Stimulated activated CD8-positive, alpha-beta memory T cell treated with anti-CD3 and anti-CD28 coated beads, Interleukin-15, amount 100 ng/mL, for 48 hours (primary cell): ENCODE results near the gene ANG.
"Not testable (repeated sequence)": the region's sequence is repeated elsewhere in the genome, so short reads cannot be mapped to it uniquely, and the experiment has no call there.

Experiments
- DNase-seq, 2 donors: peaks; one replicate each; pipeline ENCODE4 v3.0.0-alpha.2; 2020; ENCODE audit warnings: low read depth in 2 of 2

The ANG gene

GRCh38 chr14:20698018-20698329, 9.4 kb downstream of the ANG start:
- no peak for DNase-seq

DNA sequence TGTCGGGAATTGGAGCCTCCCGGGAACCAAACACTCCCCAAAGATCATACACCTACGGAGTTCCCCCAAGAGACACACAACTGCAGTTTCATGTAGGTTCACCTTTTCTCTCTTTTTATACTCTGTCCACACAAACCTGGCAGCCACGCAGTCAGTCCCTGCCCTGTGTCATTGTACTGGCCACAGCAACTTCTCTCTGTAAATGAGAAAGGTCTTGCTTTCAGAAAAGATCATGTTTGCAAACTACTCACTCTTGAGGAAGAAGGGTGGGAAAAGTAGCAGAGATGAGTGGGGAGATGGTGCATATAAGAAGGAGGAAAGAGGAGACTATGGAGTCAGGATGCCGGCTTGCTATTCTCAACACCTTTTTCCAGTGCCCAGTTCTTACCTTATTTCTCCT, 10.4 kb downstream of the ANG start:
- DNase-seq: no peak

- DNase-seq: no peak
Observed at GRCh38 chr14:20699931-20700330, 11.4 kb downstream of the ANG start.

GRCh38 chr14:20700965-20701364, 12.4 kb downstream of the ANG start:
- DNase-seq: not testable (repeated sequence)

DNA sequence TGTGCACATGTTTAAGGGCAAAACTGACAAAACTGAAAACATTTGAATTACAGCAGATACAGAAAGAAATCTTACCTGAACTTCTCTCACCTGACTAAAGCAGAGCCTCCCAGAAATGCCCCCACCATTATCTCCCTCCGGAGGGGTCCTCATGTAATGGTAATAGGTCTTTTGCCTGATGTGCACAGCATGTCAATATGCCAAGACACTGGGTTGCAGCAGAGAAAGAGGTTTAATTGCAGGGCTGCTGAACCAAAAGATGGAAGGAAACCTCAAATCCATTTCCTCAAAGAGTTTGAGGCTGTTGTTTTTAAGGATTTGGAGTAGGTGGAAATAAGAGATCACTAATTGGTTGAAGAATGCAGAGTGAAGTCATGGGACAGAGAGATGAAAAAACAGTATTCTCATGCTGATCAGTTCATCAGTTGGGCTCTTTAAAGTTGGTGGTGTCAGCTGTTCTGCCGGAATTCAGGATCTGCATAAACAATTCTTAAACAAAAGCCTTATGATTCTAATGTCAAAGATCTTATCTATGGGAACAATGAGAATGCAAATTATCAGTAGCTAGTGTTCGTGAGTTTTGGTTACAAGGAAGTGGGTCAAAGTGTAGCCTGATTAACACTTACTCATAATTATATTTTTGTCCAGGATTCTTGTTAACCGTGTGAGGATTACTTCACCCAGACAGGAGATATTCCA, 18.2 kb downstream of the ANG start:
- no peak for DNase-seq

DNA sequence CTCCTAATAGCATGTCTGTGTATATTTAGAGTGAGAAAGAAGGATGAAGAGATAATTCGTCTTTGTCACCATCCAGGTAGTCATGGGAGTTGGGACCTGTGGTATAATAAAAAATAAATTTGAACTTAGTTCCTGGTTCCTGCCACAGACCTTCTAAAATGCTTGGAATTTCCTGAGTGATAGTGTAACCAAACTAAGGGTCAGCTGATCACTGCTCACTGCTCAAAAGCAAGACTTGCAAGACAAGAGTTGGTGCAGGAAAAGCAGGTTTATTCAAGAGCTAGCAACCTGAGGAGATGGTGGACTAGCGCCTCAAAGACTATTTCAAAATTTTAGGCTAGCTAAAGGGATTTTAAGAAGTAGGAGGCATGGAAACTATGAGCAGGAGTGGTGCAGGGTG, 19.1 kb downstream of the ANG start:
- no peak for DNase-seq

- DNase-seq: no peak
Observed at GRCh38 chr14:20711261-20711660, 22.7 kb downstream of the ANG start.

GRCh38 chr14:20711685-20712084, 23.1 kb downstream of the ANG start:
- DNase-seq: no peak

- no peak for DNase-seq
Observed at GRCh38 chr14:20712904-20713303, 24.3 kb downstream of the ANG start.

- no peak for DNase-seq
Observed at GRCh38 chr14:20714593-20715250, 26.2 kb downstream of the ANG start.

- DNase-seq: no peak
Observed at GRCh38 chr14:20719777-20720176, 31.2 kb downstream of the ANG start.

DNA sequence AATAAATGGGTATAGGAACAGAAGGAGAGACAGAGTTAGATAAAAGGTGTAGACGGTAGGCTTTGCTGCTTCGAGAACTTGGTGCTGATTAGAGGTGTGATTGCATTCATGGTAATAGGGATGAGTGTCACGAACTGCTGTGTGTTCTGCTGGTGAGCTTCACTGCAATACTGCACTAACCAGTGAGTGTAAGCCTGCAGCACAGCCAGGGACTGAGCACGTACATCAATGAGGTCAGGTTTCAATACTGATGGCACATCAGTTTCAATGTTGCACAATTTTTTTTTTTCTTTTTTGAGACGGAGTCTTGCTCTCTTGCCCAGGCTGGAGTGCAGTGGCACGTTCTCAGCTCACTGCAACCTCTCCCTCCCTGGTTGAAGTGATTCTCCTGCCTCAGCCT, 32.2 kb downstream of the ANG start:
- DNase-seq: no peak

GRCh38 chr14:20722016-20722415, 33.5 kb downstream of the ANG start:
- DNase-seq: no peak

DNA sequence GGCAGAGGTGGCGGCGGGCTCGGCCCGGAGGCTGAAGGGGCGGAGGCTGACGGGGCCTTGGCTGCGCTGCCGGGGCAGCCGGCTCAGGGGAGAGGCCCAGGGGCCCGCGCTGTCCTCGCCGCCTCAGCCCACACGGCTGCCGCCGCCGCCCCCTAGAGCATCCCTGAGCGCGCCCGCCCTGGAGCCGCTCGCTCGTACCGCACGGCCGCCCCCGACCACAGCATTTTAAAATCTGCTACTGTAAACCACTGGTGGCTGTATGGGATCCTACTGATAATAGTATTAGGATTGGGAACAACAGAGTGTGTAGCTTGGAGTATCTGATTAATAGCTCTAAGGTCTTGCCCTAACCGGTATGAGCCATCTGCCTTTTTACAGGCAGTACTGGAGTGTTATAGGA, 34.9 kb downstream of the ANG start:
- no peak for DNase-seq

DNA sequence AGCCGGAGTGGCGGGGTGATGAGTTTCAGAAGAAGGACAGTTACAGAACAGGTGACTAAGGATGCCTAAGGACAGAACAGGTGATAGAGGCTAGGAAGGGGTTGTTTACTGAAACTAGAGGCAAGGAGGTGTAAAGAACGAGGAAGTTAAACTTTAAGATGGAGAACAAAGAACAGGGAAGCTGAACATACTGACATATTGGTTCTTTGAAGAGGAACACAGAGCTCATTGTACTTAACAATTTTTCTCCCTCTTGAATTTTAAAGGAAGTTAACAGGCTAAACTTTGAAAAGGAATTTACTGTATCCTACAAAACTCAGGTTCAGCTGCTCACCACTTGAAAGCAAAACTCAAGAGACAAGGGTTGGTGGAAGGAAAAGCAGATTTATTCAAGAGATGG, 37.6 kb downstream of the ANG start:
- not testable (repeated sequence) for DNase-seq

- no peak for DNase-seq
Observed at GRCh38 chr14:20726531-20726930, 38.0 kb downstream of the ANG start.

GRCh38 chr14:20730891-20731290, 42.3 kb downstream of the ANG start:
- no peak for DNase-seq

GRCh38 chr14:20732477-20732876, 43.9 kb downstream of the ANG start:
- DNase-seq: no peak

DNA sequence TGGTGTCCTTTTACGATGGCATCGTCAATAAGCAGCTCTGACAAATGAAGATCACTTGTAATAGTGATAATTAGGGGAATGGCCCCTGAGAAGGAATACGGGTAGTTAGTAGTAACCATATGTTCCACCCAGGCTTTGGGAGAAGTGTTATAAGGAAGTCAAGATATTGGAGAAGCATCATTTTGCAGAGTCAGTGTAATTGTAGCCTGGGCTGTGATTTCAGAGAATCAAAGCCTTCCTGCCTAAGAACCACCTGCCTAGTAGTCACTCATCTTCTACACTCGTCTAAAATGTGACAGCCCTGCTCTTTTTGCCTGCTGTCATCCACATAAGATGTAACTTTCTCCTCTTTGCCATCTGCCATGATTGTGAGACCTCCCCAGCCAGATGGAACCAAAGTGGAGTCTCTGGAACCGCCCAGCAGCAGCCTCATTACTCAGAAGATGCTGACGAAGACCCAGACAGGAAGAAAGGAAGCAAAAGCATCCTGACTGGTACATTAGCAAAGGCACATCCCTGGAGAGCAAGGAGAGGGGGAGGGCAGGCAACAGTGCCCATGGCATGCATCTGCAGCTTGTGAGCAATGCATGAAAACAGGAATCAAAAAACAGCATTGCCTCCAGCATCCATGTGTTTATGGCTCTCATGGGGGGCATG, 44.5 kb downstream of the ANG start:
- no peak for DNase-seq

DNA sequence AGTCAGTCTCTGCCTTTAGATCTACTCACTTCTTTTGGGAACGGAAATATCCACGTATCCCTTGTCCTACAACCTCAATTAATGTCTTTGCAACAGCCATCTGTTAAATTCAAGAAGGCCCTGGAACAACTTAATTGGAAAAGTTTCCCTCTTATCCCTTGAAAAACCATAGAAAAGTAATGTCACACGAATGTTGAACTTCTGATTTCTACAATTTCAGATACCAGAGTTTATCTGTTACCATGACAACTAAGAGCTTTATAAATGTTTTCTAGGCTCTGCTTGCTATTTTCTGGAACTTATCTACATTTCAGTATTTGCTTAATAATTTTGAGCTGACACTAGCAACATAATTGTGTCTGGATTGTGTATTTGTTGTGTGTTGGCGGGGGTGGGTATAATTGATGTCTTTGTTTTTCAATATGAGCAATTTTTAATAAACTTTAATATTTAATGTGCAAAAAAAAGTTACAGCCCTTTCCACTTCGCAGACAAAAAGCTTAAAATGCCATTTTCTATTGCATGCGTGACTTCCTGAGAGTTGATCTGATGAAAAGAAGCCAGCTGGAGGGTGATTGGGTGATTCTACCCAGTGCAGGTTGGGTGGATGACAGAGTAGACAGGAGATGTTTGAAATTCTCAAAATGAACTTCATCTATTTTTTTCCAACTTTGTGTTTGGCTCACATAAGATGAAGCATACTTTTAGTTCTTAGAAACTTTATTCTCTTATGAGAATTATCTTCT, 45.3 kb downstream of the ANG start:
- no peak for DNase-seq

DNA sequence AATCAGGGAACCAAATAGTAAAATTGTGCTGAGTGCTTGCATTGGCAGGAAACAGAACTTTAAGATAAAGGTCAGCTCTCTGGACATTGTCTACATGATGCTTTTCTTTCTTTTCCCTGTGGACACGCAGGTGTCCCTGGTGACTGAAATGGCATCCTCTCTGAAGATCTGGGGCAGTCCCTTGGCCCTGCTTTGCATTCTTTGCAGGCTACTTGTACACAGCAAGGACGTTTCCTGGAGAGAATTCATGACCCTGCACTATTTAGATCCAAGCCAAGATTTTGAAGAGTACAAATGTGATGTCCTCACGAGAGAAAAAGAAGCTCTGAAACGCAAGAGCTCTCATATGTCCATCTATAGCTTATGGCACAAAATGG, 45.9 kb downstream of the ANG start:
- DNase-seq: no peak

GRCh38 chr14:20738292-20738691, 49.7 kb downstream of the ANG start:
- not testable (repeated sequence) for DNase-seq

DNA sequence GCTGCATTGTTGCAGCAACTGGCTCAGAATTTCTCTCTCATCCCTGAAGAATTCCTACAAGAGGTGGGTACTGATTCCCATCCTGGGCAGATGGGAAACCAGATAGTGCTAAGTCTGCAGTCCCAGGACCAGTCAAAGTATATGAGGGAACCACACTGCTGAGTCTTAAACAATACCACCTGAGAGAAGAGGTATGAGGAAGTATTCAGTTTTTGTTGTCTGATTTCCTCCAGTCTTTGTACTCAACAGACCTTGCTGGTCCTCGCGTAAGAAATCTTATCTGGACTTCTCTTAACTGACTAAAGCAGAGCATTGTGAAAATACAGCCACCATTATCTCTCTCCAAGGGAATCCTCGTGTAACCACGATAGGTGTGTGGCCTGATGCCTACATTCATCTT, 53.6 kb downstream of the ANG start:
- DNase-seq: no peak
